Right cardiac atrium (tissue), 5 donors: ENCODE results near the gene CRIP1. TPM values are rescaled to one million over a fixed set of nuclear protein-coding genes. Genes with fewer than 3 reads are reported as not detected.

Source experiments
- ATAC-seq, 2 donors: fragments of 200-7000 bp; cut with Tn5 transposase; one replicate each; pipeline versions ENCODE4 v1.8.0 to v1.9.1; 2020; ENCODE audit warnings: moderate library complexity in 2 of 2, mild to moderate bottlenecking in 1 of 2
- DNase-seq, 3 donors: peaks; one replicate each; pipeline ENCODE4 v3.0.0-alpha.2; 2020
- H3K27ac ChIP-seq: one replicate; pipeline ENCODE4 v1.5.1; 2013; ENCODE audit warnings: mild to moderate bottlenecking, low read length, control low read depth, moderate library complexity
- H3K27me3 ChIP-seq: one replicate; pipeline ENCODE4 v1.6.1; 2013; ENCODE audit not compliant: control insufficient read depth, insufficient read depth
- H3K4me1 ChIP-seq: one replicate; pipeline ENCODE4 v1.6.1; 2013; ENCODE audit warnings: low read length; ENCODE audit not compliant: control insufficient read depth, insufficient read depth
- H3K4me3 ChIP-seq: one replicate; pipeline ENCODE4 v1.5.1; 2013; ENCODE audit warnings: low read length, control low read depth
- H3K9me3 ChIP-seq: one replicate; pipeline ENCODE4 v1.6.1; 2013; ENCODE audit warnings: low read length; ENCODE audit not compliant: control insufficient read depth
- WGBS: extraction: QIAGEN DNeasy Blood & Tissue Kit; methylation state at CpG from one replicate; pipeline ENCODE4 v1.1.7; 2013; 5-methylcytosine and 5-hydroxymethylcytosine counted together
- intact Hi-C, 4 donors: fragments of 100-400 bp; cut with DNase I; formaldehyde crosslinking; loops; one replicate each; pipeline versions ENCODE4 v1.11.0 to v1.14.0; 2022 to 2023
- polyA plus RNA-seq: library from polyadenylated mRNA; stranded (reverse); fragments of 200-250 nt; gene quantifications from one replicate; pipeline ENCODE4 v1.2.3, GENCODE V29; 2013
- total RNA-seq, 4 donors: library from RNA; stranded (reverse); fragmentation: NEBNext Ultra II Directional; extraction: Animal tissue kit (Norgen Biotek cat#: 25700); gene quantifications; one replicate each; pipeline ENCODE4 v1.2.1, GENCODE V29; 2021
- donor health status: healthy with polysubstance abuse.
- donor health status: DM: no; HTN: yes; CAD: no.
- donor health status: DM: no; HTN: no; CAD: no.
- donor health status: DM: no; HTN: yes; CAD: no; lungs with severe emphysema.
- donor health status: DM: yes; HTN: yes; CAD: no.

CRIP1 gene
- total and polyA plus RNA-seq, 5 donors = 161 to 243 (median 204) TPM

DNA sequence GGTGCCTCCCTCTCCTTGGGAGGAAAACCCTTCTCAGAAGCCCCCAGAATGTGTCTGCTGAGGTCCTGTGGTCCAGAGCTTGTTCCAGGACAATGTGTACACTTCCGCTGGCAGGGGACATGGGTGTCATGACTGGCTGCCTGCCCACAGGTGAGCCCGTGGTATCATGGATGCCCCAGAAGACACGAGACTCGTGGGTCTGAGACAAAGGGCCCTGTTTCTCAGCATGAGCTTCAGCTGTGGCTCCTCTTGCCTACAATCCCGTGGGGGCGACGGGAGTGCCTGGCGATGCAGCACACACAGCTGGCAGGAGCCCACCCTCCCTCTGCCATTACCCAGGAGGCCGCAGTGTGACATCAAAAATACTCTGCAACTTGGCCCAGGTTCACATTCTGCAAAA lies 46.7 kb downstream of the CRIP1 start:
- peak in 1 of 3 donors; percentile 48 for DNase-seq

DNA sequence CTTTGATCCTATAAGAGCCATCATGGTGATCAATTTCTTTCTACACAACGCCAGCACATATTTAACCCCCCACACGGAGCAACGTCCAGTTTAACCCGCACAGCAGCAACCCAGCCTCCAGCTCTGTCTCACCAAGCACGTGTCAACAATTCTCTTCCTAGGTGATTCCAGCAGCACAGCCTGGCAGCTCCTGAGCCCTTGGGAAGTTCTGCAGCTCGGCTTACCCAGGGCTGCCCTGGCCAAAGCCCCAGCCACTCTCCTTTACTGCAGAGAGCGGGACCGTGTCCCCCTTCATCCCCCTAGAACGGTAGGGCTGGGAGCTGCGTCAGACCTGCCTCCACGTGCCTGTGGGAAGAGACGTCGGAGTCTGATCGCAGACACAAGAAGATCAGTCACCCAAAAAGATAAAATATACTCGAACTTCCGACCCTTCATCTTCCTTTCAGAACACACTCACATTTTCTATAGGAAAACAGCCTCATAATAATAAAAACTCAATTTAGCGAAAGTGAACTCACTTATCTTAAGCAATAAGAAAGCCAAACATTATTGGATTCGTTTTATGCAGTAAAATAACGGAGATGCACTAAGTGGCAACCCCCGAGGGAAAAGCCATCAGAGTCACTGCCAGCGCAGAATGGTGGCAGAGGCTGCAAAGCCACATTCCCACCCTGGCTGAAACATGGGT lies 47.3 kb downstream of the CRIP1 start:
- DNase-seq (no peak), ATAC-seq (no peak)
- H3K27ac ChIP-seq = no peak overlapping the region
- no peaks in the 10 kb centered on the region for H3K27me3 ChIP-seq
- no peaks in the 10 kb centered on the region for H3K9me3 ChIP-seq
- no peak overlapping the region for H3K4me3 ChIP-seq
- 69% methylated on average over 21 of the region's 21 CpGs for WGBS
- intact Hi-C loops = loop anchor here in 2 of 4 donors (5.0 to 10.0 kb wide), 2 partner anchors 157 to 329 kb away; no protein-coding TSS in a partner anchor
- no peaks in the 10 kb centered on the region for H3K4me1 ChIP-seq

More for the DNA sequence above, 46.7 kb downstream of the CRIP1 start:
- Histone ChIP-seq H3K4me3 (no peak overlapping the region), H3K27me3 (no peaks in the 10 kb centered on the region), H3K4me1 (no peaks in the 10 kb centered on the region), H3K9me3 (no peaks in the 10 kb centered on the region), H3K27ac (no peak overlapping the region)
- WGBS = 82% methylated on average over 9 of the region's 9 CpGs
- ATAC-seq = no peak
- intact Hi-C loops = loop anchor here in 2 of 4 donors (5.0 to 10.0 kb wide), 2 partner anchors 156 to 329 kb away; no protein-coding TSS in a partner anchor

DNA sequence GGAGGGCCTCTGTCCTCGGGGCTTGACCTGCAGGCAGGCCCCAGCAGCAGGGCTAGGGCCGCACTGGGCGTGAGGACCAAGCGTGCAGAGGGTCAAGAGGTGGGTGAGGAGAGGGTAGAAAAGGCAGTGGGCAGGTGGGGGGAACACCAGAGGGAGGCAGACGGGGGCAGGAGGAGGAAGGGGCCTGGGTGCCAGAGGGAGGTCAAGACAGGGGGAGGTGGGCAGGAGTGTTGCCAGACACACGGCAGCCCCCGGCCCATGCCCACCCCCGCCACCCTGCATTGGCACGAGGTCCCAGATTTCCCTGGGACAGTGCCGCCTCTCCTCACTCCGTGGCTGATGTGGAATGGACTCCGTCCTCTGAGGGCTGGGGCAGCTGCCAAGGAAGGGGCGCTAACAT lies 47.9 kb downstream of the CRIP1 start:
- no peaks in the 10 kb centered on the region for H3K4me1 ChIP-seq
- WGBS = 59% methylated on average over 13 of the region's 13 CpGs
- H3K9me3 ChIP-seq = no peaks in the 10 kb centered on the region
- DNase-seq = no peak
- ATAC-seq = no peak
- no peak overlapping the region for H3K27ac ChIP-seq
- no peaks in the 10 kb centered on the region for H3K27me3 ChIP-seq
- no peak overlapping the region for H3K4me3 ChIP-seq
- intact Hi-C loops = loop anchor here in 2 of 4 donors (5.0 to 10.0 kb wide), 2 partner anchors 157 to 330 kb away; no protein-coding TSS in a partner anchor

GRCh38 chr14:105536051-105536450 lies 49.4 kb downstream of the CRIP1 start:
- intact Hi-C loops = loop anchor here in 1 of 4 donors (10.0 kb wide), 1 partner anchor 331 kb away; no protein-coding TSS in a partner anchor
- Histone ChIP-seq H3K4me1 (no peaks in the 10 kb centered on the region), H3K4me3 (no peak overlapping the region), H3K9me3 (no peaks in the 10 kb centered on the region), H3K27me3 (no peaks in the 10 kb centered on the region), H3K27ac (no peak overlapping the region)
- DNase-seq = no peak
- ATAC-seq = no peak
- 76% methylated on average over 7 of the region's 7 CpGs for whole genome bisulfite sequencing

- Histone ChIP-seq H3K4me3 (no peak overlapping the region), H3K9me3 (no peaks in the 10 kb centered on the region), H3K4me1 (no peaks in the 10 kb centered on the region), H3K27me3 (no peaks in the 10 kb centered on the region), H3K27ac (no peak overlapping the region)
- no peak for ATAC-seq
- intact Hi-C loops = loop anchor here in 1 of 4 donors (10.0 kb wide), 1 partner anchor 332 kb away; no protein-coding TSS in a partner anchor
- no peak for DNase-seq
- 76% methylated on average over 34 of the region's 34 CpGs for WGBS
Observed at GRCh38 chr14:105536691-105537579, 50.2 kb downstream of the CRIP1 start.

GRCh38 chr14:105537580-105538474 lies 51.1 kb downstream of the CRIP1 start:
- 21% methylated on average over 30 of the region's 30 CpGs for WGBS
- H3K27me3 ChIP-seq = no peaks in the 10 kb centered on the region
- ATAC-seq (peak; percentile 58 to 60), DNase-seq (peak; percentile 40 to 81 (median 77))
- H3K27ac ChIP-seq = no peak overlapping the region
- intact Hi-C loops = loop anchor here in 1 of 4 donors (10.0 kb wide), 1 partner anchor 333 kb away; no protein-coding TSS in a partner anchor
- no peaks in the 10 kb centered on the region for H3K9me3 ChIP-seq
- no peaks in the 10 kb centered on the region for H3K4me1 ChIP-seq
- no peak overlapping the region for H3K4me3 ChIP-seq

Other genes starting within 250 kb of the CRIP1 start
- gene BTBD6, start 238.4 kb upstream of the CRIP1 start, total RNA-seq = 10 to 100 TPM; 28.1 to 40.5 (median 35.8) TPM
- 42.2 TPM for gene BTBD6, start 238.4 kb upstream of the CRIP1 start, polyA plus RNA-seq
- gene BRF1, start 185.9 kb upstream of the CRIP1 start, total RNA-seq = 10 to 100 TPM; 18.1 to 21.1 (median 18.4) TPM
- gene BRF1, start 185.9 kb upstream of the CRIP1 start, polyA plus RNA-seq = 17.9 TPM
- gene PACS2, start 172.1 kb upstream of the CRIP1 start, total RNA-seq = 10 to 100 TPM; 50.6 to 67.0 (median 64.4) TPM
- gene PACS2, start 172.1 kb upstream of the CRIP1 start, polyA plus RNA-seq = 63.0 TPM
- 1 to 10 TPM in 2 of 4 donors, under 1 TPM in 2; 0.46 to 1.9 (median 1.00) TPM for gene TEX22, start 88.3 kb upstream of the CRIP1 start, total RNA-seq
- 0.05 TPM for gene TEX22, start 88.3 kb upstream of the CRIP1 start, polyA plus RNA-seq
- gene MTA1, start 67.1 kb upstream of the CRIP1 start, total RNA-seq = 100 to 1,000 TPM; 121 to 179 (median 157) TPM
- gene MTA1, start 67.1 kb upstream of the CRIP1 start, polyA plus RNA-seq = 131 TPM
- gene CRIP2, start 12.1 kb upstream of the CRIP1 start, total RNA-seq = 1,000 to 10,000 TPM; 1,091 to 1,370 (median 1,238) TPM
- gene CRIP2, start 12.1 kb upstream of the CRIP1 start, polyA plus RNA-seq = 1,790 TPM
- 1 to 10 TPM; 5.2 to 6.9 (median 5.8) TPM for gene TEDC1, start 4.4 kb downstream of the CRIP1 start, total RNA-seq
- 6.5 TPM for gene TEDC1, start 4.4 kb downstream of the CRIP1 start, polyA plus RNA-seq
- 1 to 10 TPM; 2.8 to 4.4 (median 3.6) TPM for gene TMEM121, start 39.7 kb downstream of the CRIP1 start, total RNA-seq
- 2.3 TPM for gene TMEM121, start 39.7 kb downstream of the CRIP1 start, polyA plus RNA-seq